HUES6 (cell line): ENCODE measurements around the gene SETD1B.
A peak's percentile ranks its signal among the peaks of the same experiment; 100 is the strongest.
"Not testable (repeated sequence)": the region's sequence is repeated elsewhere in the genome, so short reads cannot be mapped to it uniquely, and the experiment has no call there.

Source experiments
- H3K27ac ChIP-seq: 2 replicates; pipeline ENCODE4 v1.7.0; 2013; ENCODE audit warnings: low read depth, mild to moderate bottlenecking, low read length, inconsistent platforms
- H3K27me3 ChIP-seq: 2 replicates; pipeline ENCODE4 v1.6.1; 2013; ENCODE audit warnings: low read length; ENCODE audit not compliant: control insufficient read depth, insufficient read depth
- H3K36me3 ChIP-seq: 2 replicates; pipeline ENCODE4 v1.6.1; 2013; ENCODE audit warnings: low read length; ENCODE audit not compliant: control insufficient read depth, insufficient read depth
- H3K4me1 ChIP-seq: 2 replicates; pipeline ENCODE4 v1.6.1; 2013; ENCODE audit warnings: low read length; ENCODE audit not compliant: control insufficient read depth, insufficient read depth
- H3K4me3 ChIP-seq: 2 replicates; pipeline ENCODE4 v1.5.1; 2013; ENCODE audit warnings: low read depth, low read length
- H3K9ac ChIP-seq: one replicate; pipeline ENCODE4 v1.6.1; 2013; ENCODE audit warnings: mild to moderate bottlenecking, low read length
- H3K9me3 ChIP-seq: 2 replicates; pipeline ENCODE4 v1.6.1; 2013; ENCODE audit warnings: low read depth, low read length; ENCODE audit not compliant: control insufficient read depth, insufficient read depth

Gene SETD1B

DNA sequence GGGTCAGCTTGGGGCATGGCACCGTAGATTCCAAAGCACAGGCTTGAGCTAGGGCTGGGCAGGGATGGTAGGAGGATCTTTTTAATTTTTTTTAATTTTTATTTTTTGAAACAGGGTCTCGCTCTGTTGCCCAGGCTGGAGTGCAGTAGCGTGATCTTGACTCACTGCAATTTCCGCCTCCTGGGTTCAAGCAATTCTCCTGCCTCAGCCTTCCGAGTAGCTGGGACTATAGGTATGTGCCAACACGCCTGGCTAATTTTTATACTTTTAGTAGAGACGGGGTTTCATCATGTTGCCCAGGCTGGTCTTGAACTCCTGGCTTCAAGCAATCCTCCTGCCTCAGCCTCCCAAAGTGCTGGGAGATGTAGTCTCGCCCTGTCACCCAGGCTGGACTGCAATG is 13.0 kb upstream of the SETD1B start:
- not testable (repeated sequence) for H3K9me3 ChIP-seq, H3K9ac ChIP-seq, H3K27me3 ChIP-seq, H3K4me3 ChIP-seq, H3K27ac ChIP-seq
- peaks cover 18% of the 10 kb centered on the region for H3K36me3 ChIP-seq
- peaks cover 28% of the 10 kb centered on the region for H3K4me1 ChIP-seq

DNA sequence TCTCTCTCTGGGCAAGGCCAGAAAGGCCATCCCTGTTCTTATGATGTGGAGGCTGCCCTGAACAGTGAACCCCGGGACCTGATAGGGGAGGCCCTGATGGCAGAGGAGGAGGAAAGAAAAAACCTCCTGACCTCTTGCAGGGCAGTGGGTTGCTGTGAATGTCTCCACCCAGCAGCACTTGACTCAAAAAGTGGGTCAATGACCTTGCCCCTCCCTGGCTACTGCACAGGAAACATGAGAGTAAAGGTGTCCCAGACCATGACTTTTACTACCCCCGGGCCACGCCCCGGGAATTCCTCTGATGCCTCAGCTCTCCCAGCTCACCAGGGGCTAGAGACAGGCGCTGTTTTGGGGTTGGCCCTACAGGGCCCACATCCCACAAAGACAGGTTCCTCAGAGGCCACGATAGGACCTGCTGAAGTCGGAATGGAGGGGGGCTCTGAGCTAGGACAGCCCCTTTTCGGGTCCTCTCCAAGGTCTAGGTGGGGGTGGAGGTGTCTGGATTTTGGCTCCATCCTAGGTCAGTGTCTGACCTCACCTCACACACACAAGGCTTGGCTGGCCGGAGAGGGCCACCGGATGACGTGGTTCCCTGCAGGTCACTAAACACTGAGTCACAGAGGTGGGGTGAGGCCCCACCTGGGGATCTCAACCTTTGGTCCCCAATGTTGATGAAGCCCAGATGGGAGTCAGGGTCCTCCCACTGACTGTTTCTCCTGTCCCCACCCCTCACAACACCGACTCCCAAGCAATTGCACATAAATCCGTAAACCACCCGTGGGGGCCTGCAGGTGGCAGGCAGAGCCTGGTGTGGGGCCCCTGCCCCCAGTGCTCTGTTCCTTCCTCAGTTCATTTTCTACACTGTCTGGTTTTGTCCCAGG is 11.9 kb upstream of the SETD1B start:
- no peak overlapping the region for H3K27ac ChIP-seq
- peaks cover 36% of the 10 kb centered on the region for H3K4me1 ChIP-seq
- H3K4me3 ChIP-seq: peak overlapping the region; percentile 78; the same call in 1 of the 2 replicates
- peaks cover 24% of the 10 kb centered on the region for H3K36me3 ChIP-seq
- no peaks in the 10 kb centered on the region for H3K9me3 ChIP-seq
- H3K27me3 ChIP-seq: no peaks in the 10 kb centered on the region
- peak overlapping the region; percentile 71 for H3K9ac ChIP-seq

DNA sequence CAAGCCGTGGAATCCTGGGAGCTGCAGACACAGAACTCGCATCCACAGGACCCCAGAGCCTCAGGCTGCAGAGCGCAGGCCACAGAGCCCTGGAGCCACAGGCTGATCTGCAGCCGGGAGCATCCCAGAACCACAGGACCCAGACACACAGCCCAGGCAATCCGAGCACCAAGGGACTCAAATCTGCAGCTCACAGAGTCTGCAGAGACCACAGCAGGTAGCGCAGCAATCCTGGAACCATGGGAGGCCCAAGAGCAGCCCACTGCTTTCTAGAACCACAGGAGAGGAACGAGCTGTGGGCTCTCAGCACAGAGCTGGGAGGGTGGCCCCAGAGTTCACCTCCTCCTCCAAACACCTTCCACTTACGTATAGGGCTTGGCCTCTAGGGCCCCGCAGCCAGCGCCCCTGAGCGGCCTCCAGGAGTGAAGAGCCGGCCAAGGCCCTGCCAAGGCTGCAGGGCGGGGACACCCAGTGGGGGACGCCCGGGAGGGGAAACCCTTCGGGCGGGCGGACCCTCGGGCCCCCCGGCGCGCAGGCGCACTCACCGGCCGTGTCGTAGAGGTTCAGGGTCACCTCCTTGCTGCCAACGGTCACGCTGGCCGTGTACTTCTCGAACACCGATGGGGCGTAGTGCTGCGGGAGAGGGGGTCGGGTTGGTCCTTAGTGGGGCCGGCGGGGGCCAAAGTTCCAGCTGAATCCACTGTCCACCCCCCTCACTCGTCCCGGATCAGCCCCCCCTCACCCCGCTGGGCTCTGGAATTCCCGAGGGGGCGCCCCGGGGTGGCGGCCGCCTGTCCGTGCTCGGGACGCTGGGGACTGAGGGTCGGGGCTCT is 11.0 kb upstream of the SETD1B start:
- Histone ChIP-seq H3K9ac (peak overlapping the region; percentile 71), H3K9me3 (no peaks in the 10 kb centered on the region), H3K4me1 (peaks cover 45% of the 10 kb centered on the region), H3K4me3 (peak overlapping the region; percentile 78), H3K36me3 (peaks cover 22% of the 10 kb centered on the region), H3K27ac (peak overlapping the region; percentile 42; the same call in 1 of the 2 replicates), H3K27me3 (no peaks in the 10 kb centered on the region)

DNA sequence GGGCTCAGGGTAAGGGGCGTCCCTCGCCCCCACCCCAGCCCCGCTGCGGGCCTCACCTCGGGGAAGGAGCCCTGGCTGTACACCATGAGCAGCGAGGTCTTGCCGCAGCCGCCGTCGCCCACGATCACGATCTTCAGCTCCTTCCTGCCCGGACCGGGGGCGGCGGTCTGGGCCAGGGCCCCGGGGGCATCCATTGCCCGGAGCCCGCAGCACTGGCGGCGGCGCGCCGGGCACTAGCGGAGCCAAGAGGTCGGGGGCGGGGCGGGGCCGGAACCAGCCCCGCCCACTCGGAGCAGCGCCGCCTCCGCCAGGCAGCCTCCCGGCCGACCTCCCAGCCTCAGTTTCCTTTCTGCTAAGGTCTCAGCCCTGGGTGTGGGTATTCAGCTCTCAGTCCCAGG is 10.4 kb upstream of the SETD1B start, which contains the start of gene RHOF:
Gene RHOF (minus strand): TSS at position 249 of the 398 bp plus-strand sequence. CDS start 55 bp downstream, at position 194.
- no peaks in the 10 kb centered on the region for H3K27me3 ChIP-seq
- peaks cover 51% of the 10 kb centered on the region for H3K4me1 ChIP-seq
- H3K27ac ChIP-seq: peak within 1 kb of the TSS; percentile 42; the same call in 1 of the 2 replicates
- H3K9ac ChIP-seq: peak within 1 kb of the TSS; percentile 74
- H3K9me3 ChIP-seq: no peaks in the 10 kb centered on the region
- peak within 1 kb of the TSS; percentile 78 for H3K4me3 ChIP-seq
- H3K36me3 ChIP-seq: peaks cover 24% of the 10 kb centered on the region

DNA sequence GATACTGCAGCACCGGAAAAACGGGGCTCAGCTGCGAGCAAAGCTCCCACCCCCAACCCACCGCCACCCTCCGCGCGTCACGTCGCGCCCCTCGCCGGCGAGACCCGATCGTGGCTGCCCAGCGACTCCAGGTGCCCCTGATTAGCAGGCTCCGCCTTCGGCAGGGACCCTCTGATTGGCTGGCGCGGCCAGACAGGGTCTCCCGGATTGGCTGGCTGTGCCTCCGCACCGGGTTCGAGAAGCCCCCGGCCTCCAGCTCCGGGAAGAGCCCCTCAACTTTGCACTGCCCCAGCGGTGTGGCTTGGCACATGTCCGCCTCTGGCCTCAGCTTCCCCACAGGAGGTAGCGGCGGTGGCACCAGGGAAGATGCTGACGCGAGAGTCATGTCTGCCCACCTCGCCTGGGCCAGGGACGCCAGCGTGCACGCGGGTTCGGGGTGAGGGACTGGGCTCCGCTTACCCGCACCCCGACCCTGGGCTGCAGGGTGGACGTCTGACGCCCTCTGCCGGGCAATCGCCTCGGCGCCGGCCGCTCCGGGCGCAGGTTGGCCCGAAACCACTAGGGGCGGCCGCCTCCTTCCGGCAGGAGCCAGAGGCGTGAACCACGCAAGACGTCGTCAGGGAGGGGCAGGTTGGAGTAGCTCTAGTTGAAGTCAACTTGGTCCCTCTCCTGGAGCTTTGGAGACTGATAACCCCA is 9.8 kb upstream of the SETD1B start:
- Histone ChIP-seq H3K27ac (peak overlapping the region; percentile 42; the same call in 1 of the 2 replicates), H3K4me3 (peak overlapping the region; percentile 78)

DNA sequence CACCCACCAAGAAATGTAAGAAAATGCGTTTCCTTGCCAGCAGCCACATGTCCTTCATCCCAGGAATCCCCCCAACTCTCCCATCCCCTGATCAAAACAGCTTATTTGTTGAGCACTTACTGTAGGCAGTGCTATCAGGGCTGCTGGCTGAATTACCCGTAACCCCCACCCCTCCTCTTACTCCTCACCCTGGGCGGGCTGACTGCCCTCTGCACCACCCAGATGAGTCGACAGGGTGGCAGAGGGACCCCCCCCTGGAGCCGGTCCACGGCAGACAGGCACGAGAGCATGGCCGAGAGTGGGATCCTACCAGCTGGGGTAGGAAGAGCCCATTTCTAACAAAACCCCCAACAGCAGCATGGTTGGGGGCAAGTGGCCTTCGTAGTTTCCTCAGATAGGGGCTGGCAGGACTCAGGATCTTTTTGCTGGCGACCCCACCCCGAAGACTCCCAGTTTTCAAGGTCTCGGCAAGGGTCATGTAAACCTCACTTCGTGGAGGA is 9.2 kb upstream of the SETD1B start:
- peaks cover 61% of the 10 kb centered on the region for H3K4me1 ChIP-seq
- H3K9ac ChIP-seq: peak overlapping the region; percentile 62
- no peaks in the 10 kb centered on the region for H3K9me3 ChIP-seq
- H3K27me3 ChIP-seq: no peaks in the 10 kb centered on the region
- peak overlapping the region; percentile 33; the same call in 1 of the 2 replicates for H3K27ac ChIP-seq
- peak overlapping the region; percentile 78 for H3K4me3 ChIP-seq
- H3K36me3 ChIP-seq: peaks cover 34% of the 10 kb centered on the region

More for the DNA sequence above, 9.8 kb upstream of the SETD1B start:
- peaks cover 57% of the 10 kb centered on the region for H3K4me1 ChIP-seq
- peak overlapping the region; percentile 74 for H3K9ac ChIP-seq
- peaks cover 30% of the 10 kb centered on the region for H3K36me3 ChIP-seq
- H3K27me3 ChIP-seq: no peaks in the 10 kb centered on the region
- H3K9me3 ChIP-seq: no peaks in the 10 kb centered on the region

DNA sequence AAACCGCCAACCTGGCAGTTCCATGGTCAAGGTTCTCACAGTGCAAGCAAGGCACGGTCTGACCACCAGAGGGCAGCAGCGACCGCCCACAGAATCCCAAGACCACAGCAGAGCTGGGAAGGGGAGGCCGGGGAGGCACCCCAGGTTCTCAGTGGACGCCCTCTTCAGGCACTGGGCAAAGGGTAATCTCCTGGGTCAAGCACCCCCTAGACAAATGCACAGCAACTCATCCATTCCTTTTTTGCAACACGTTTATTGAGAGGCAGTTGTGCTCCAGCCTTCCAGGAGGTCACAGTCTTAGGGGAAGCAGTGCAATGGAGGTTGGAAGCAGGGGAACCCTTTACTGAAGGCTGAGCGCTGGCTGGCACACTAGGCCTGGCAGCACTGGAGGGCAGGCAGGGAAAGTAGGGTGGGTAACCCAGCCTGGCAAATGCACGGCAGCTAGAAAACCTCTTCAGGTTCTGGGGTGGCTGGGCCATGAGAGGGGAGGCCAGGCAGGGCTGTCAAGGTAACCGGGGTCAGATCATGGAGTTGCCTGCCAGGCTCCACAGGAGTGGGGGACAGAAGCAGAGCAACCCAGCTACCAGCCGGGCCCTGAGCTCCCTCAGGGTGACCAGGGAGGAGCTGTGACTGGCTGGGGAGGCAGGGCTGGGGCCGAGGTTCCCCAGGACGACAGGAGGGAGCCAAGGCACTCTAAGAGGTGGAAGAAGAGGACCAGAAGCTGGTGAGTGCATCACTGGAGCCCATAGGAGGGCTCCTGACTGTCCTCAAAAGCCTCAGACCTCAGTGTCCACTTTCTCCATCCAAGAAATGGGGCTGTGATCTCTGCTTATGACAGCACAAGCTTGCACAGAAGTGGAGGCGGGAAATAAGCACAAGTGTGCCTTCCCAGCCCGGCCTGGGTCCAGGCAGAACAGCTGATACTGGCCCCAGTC is 8.5 kb upstream of the SETD1B start:
- H3K4me1 ChIP-seq: peaks cover 57% of the 10 kb centered on the region

DNA sequence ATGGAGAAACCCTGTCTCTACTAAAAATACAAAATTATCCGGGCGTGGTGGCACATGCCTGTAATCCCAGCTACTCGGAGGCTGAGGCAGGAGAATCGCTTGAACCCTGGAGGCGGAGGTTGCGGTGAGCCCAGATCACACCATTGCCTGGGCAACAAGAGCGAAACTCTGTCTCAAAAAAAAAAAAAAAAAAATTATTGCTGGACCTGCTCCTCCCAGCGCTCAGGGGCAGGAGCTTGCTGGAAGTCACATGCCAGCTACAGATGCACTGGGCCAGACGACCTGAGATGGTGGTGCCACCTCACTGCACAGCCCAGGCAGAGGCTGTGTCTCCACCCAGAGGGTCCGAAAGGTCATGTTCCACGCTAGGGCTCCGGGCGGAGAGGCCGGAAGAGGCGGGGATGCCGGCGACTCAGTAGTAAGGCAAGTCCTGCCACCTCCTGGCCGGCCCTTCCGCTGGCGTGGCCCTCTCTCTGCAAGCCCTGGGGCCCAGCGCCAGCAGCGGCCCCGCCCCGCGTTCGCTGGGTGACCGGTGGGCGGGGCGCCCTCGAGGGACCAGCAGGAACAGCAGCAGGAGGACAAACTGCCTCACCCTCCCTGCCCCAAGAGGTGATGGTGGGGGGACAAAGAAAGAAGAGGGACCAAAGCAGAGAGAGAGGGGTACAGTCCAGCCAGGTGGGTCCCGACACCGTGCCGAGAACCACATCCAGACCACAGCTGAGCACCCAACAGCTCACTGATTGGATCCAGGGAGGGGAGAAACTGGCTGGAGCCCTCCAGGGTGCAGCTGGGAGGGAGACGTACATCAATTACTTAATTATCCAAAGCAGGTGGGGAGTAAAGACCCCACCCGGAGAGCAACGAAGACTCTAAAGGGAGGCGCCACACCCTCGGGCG is 6.7 kb upstream of the SETD1B start:
- no peaks in the 10 kb centered on the region for H3K27me3 ChIP-seq
- H3K27ac ChIP-seq: peak overlapping the region; percentile 28; the same call in 1 of the 2 replicates
- H3K36me3 ChIP-seq: peaks cover 34% of the 10 kb centered on the region
- H3K4me1 ChIP-seq: peaks cover 51% of the 10 kb centered on the region
- no peaks in the 10 kb centered on the region for H3K9me3 ChIP-seq
- peak overlapping the region; percentile 74 for H3K4me3 ChIP-seq
- H3K9ac ChIP-seq: peak overlapping the region; percentile 100

More for the DNA sequence above, 8.5 kb upstream of the SETD1B start:
- Histone ChIP-seq H3K27me3 (no peaks in the 10 kb centered on the region), H3K36me3 (peaks cover 34% of the 10 kb centered on the region), H3K4me3 (peak overlapping the region; percentile 78), H3K9ac (peak overlapping the region; percentile 62), H3K27ac (peak overlapping the region; percentile 33; the same call in 1 of the 2 replicates), H3K9me3 (no peaks in the 10 kb centered on the region)
